Ovary (tissue), 10 donors: ENCODE data around the gene DMRT3. TPM values are rescaled to one million over a fixed set of nuclear protein-coding genes. Genes with fewer than 3 reads are reported as not detected.

Experiments
- DNase-seq, 5 donors: peaks; one replicate each; pipeline ENCODE4 v3.0.0-alpha.2; 2019 to 2020
- H3K27ac ChIP-seq, 2 donors: fragments of 200-600 bp; one replicate each; pipeline versions ENCODE4 v1.5.1 to v1.8.0; 2019 to 2022
- H3K27me3 ChIP-seq: fragments of 200-600 bp; one replicate; pipeline ENCODE4 v1.8.0; 2022
- H3K36me3 ChIP-seq: fragments of 200-600 bp; sonication (generic); one replicate; pipeline ENCODE4 v1.5.1; 2019
- H3K4me1 ChIP-seq: one replicate; pipeline ENCODE4 v1.8.1; 2013; ENCODE audit warnings: mild to moderate bottlenecking, moderate library complexity; ENCODE audit not compliant: insufficient read depth
- H3K4me3 ChIP-seq: fragments of 200-600 bp; sonication (generic); one replicate; pipeline ENCODE4 v1.5.1; 2017
- H3K9me3 ChIP-seq, 2 donors: fragments of 200-600 bp in 1 of 2; sonication (generic) in 1 of 2; one replicate each; pipeline versions ENCODE4 v1.5.1 to v1.8.1; 2013 to 2019; ENCODE audit warnings: mild to moderate bottlenecking in 1 of 2, moderate library complexity in 1 of 2
- CTCF ChIP-seq, 3 donors: fragments of 450-650 bp in 2 of 3; fragments of 200-600 bp in 1 of 3; IDR thresholded peaks; one replicate each; pipeline versions ENCODE4 v1.5.1 to v1.8.0; 2016 to 2022; ENCODE audit warnings: antibody characterized with exemption in 3 of 3, mild to moderate bottlenecking in 1 of 3
- EP300 ChIP-seq: sonication (generic); formaldehyde crosslinking; IDR thresholded peaks from one replicate; pipeline ENCODE4 v1.6.1; 2017; ENCODE audit warnings: antibody characterized with exemption
- POLR2A ChIP-seq: fragments of 450-650 bp; IDR thresholded peaks from one replicate; pipeline ENCODE4 v1.6.1; 2017; ENCODE audit warnings: antibody characterized with exemption, mild to moderate bottlenecking, moderate library complexity
- WGBS, 3 donors: extraction: QIAGEN DNeasy Blood & Tissue Kit in 1 of 3; methylation state at CpG; one replicate each; pipeline versions ENCODE4 v1.1.5 to v1.1.7; 2013 to 2017; 5-methylcytosine and 5-hydroxymethylcytosine counted together
- intact Hi-C, 4 donors: fragments of 100-400 bp; cut with DNase I; formaldehyde crosslinking; loops; one replicate each; pipeline versions ENCODE4 v1.11.0 to v1.15.1; 2022 to 2023
- long read RNA-seq, 3 donors: library from polyadenylated mRNA in 2 of 3; unstranded in 2 of 3; transcript quantifications; one replicate each; pipeline ENCODE4 v2.0.0 and lab custom pipeline, GENCODE V29; 2021 to 2026
- polyA plus RNA-seq, 2 donors: library from polyadenylated mRNA; stranded (reverse); fragments of 200-250 nt in 1 of 2; fragments of 350-450 nt in 1 of 2; fragmentation: Illumina TruSeq in 1 of 2; extraction: RNeasy Lipid Tissue Mini Kit (QIAGEN cat#74804) in 1 of 2; gene quantifications; one replicate each; pipeline ENCODE4 v1.2.3, GENCODE V29; 2013 to 2014
- total RNA-seq, 7 donors: library from RNA; depleted of rRNA in 2 of 7; stranded (reverse); fragments of >200 nt in 2 of 7; fragmentation: NEBNext Ultra II Directional in 3 of 7; extraction: Animal tissue kit (Norgen Biotek cat#: 25700) in 3 of 7; gene quantifications; one replicate each; pipeline versions ENCODE4 v1.1.0 to v1.2.4, GENCODE V29; 2016 to 2023
- donor health status: DM: no; HTN: no; CAD: no; lungs with moderate emphysema.
- donor health status: DM: no; HTN: no; CAD: no.
- donor health status: Bipolar disorder and iron deficiency.
- donor health status: DM: yes; HTN: yes; CAD: no.
- donor health status: DM: no; HTN: no; CAD: no.
- donor health status: DM: yes; HTN: yes; CAD: no.

DMRT3 gene
- total RNA-seq (not detected), polyA plus RNA-seq (under 1 TPM in 1 of 2 donors, not detected in 1; 0.17 TPM)
- long read RNA-seq, donor 1, result 0 reads
- long read RNA-seq, donor 2, result 0 reads
- long read RNA-seq, donor 3, result 0 reads

GRCh38 chr9:976258-976942, at the start of gene DMRT3:
TSS of gene DMRT3 (plus strand) at chr9:976655. CDS start at chr9:977002, 347 bp downstream.
- no peak for DNase-seq
- WGBS, 3 donors, result 1% methylated on average over 51 to 70 of the region's 70 CpGs
- Histone ChIP-seq H3K4me3 (no peak within 1 kb of the TSS), H3K36me3 (no peaks in the 10 kb centered on the region), H3K27me3 (peaks cover 3% of the 10 kb centered on the region), H3K4me1 (peaks cover 8% of the 10 kb centered on the region), H3K9me3 (peaks cover 0 to 5% of the 10 kb centered on the region in 2 donors), H3K27ac (no peak within 1 kb of the TSS)
- TF ChIP-seq EP300, result no peak
- TF ChIP-seq POLR2A, result no peak
- TF ChIP-seq CTCF (IDR thresholded peaks at IDR 0.05), result no peak
- intact Hi-C loops, result no loop called here

GRCh38 chr9:926976-927375, 49.5 kb upstream of the DMRT3 start:
- no peaks in the 10 kb centered on the region for H3K9me3 ChIP-seq
- H3K27me3 ChIP-seq, result no peaks in the 10 kb centered on the region
- intact Hi-C loops, result no loop called here

GRCh38 chr9:928363-929042, 48.0 kb upstream of the DMRT3 start:
- Histone ChIP-seq H3K4me1 (no peaks in the 10 kb centered on the region), H3K36me3 (no peaks in the 10 kb centered on the region), H3K9me3 (no peaks in the 10 kb centered on the region), H3K27ac (no peak overlapping the region), H3K4me3 (no peak overlapping the region), H3K27me3 (no peaks in the 10 kb centered on the region)
- 66 to 75% (median 74%) methylated on average over 6 of the region's 6 CpGs for WGBS, 3 donors
- no peak for TF ChIP-seq CTCF (IDR thresholded peaks at IDR 0.05)
- DNase-seq, result no peak
- intact Hi-C loops, result no loop called here

More at GRCh38 chr9:926976-927375, 49.5 kb upstream of the DMRT3 start:
- TF ChIP-seq EP300, result no peak
- no peak for TF ChIP-seq CTCF (IDR thresholded peaks at IDR 0.05)
- no peak for TF ChIP-seq POLR2A
- Histone ChIP-seq H3K36me3 (no peaks in the 10 kb centered on the region), H3K27ac (no peak overlapping the region), H3K4me3 (no peak overlapping the region), H3K4me1 (no peaks in the 10 kb centered on the region)
- no peak for DNase-seq
- WGBS, 3 donors, result 86 to 93% (median 86%) methylated on average over 8 of the region's 8 CpGs

- WGBS, 3 donors, result 80 to 86% (median 83%) methylated on average over 4 of the region's 4 CpGs
- Histone ChIP-seq H3K27me3 (no peaks in the 10 kb centered on the region), H3K4me3 (no peak overlapping the region), H3K36me3 (no peaks in the 10 kb centered on the region), H3K27ac (no peak overlapping the region), H3K9me3 (no peaks in the 10 kb centered on the region), H3K4me1 (no peaks in the 10 kb centered on the region)
- intact Hi-C loops, result no loop called here
- DNase-seq, result no peak
- no peak for TF ChIP-seq CTCF (IDR thresholded peaks at IDR 0.05)
- TF ChIP-seq POLR2A, result no peak
Measured at GRCh38 chr9:929719-930118, 46.7 kb upstream of the DMRT3 start.
